BJ (cell line): ENCODE results near the gene SYT15. TPM values are rescaled to one million over a fixed set of nuclear protein-coding genes. Genes with fewer than 3 reads are reported as not detected.
"Not testable (repeated sequence)": the region's sequence is repeated elsewhere in the genome, so short reads cannot be mapped to it uniquely, and the experiment has no call there.

Experiments
- CTCF ChIA-PET: fragments of 350-600 bp; formaldehyde crosslinking; extraction: SDS; loops from one replicate; lab custom pipeline; 2021; ENCODE audit warnings: antibody characterized with exemption, inconsistent platforms; lab: Yijun Ruan, JAX
- POLR2A ChIA-PET: fragments of 300-600 bp; sonication (Branson Sonifier 250); formaldehyde crosslinking; extraction: SDS; loops from one replicate; lab custom pipeline; 2021; ENCODE audit warnings: antibody characterized with exemption; lab: Charles Lee
- DNase-seq: peaks from one replicate; pipeline ENCODE4 v3.0.0-alpha.2; 2011; ENCODE audit warnings: low read depth
- H3K27me3 ChIP-seq: 2 replicates; pipeline ENCODE4 v1.6.0; 2011; ENCODE audit warnings: low read length; ENCODE audit not compliant: control insufficient read depth, insufficient read depth
- H3K36me3 ChIP-seq: 2 replicates; pipeline ENCODE4 v1.5.1; 2011; ENCODE audit warnings: low read length; ENCODE audit not compliant: control insufficient read depth, insufficient read depth
- H3K4me3 ChIP-seq: 2 replicates; pipeline ENCODE4 v1.5.1; 2011; ENCODE audit warnings: low read depth, mild to moderate bottlenecking, control low read depth, low read length
- polyA minus RNA-seq: library from RNA; depleted of rRNA, polyadenylated mRNA; stranded (reverse); fragments of >200 nt; gene quantifications from 2 replicates; pipeline ENCODE4 v1.2.3, GENCODE V29; 2011; rRNA and poly(A)+ RNA removed
- polyA plus RNA-seq: library from polyadenylated mRNA; depleted of rRNA; stranded (reverse); fragments of >200 nt; gene quantifications from 2 replicates; pipeline ENCODE4 v1.2.3, GENCODE V29; 2011; rRNA removed
- TF ChIP-seq, protein P1 (sequence below): IDR thresholded peaks from 2 replicates; pipeline ENCODE4 v1.5.1; 2011; ENCODE audit warnings: low read depth, mild to moderate bottlenecking, control low read depth, inconsistent platforms, low read length, moderate library complexity; ENCODE audit not compliant: insufficient read depth

Gene SYT15
- polyA plus RNA-seq (0.92 and 2.3 TPM in 2 replicates), polyA minus RNA-seq (1.1 and 1.7 TPM in 2 replicates)

DNA sequence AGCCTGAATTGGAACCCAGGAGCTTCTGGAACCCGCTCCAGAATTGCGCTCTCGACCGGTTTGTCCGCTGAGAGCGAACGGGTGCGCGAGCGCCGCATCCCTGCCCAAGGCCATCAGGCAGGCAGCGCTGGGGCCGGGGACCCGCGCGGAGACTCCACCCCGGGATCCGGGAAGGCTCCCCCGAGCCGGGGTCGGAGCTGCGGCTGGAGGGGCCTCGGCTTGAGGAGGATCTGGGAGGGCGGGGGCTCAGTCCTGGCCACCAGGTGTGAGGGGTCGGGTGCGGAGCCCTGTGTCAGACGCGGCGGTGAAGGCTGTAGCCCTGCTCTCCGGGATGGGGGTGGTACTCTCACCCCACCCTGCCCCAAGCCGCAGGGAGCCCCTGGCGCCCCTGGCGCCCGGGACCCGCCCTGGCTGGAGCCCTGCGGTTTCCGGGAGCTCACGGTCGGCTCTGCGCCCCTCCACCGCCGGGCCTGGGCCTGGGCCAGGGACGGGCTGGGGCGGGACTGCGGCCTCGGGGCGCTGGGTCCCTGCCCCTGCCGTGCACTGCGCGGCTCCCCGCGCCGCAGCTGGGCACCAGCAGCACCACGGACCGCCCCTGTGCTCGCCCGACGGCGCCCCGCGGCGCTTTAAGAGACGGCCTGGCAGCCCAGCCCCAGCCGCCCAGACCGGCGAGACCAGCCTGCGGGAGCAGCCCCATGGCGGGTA is at the start of gene SYT15:
Gene SYT15, plus strand, starts transcription at position 655 of the 705 bp plus-strand sequence. Its CDS starts 41 bp downstream, at position 696.
- CTCF ChIA-PET, H3K27me3 ChIP-seq, DNase-seq, H3K36me3 ChIP-seq, H3K4me3 ChIP-seq, POLR2A ChIA-PET: not testable (repeated sequence)

DNA sequence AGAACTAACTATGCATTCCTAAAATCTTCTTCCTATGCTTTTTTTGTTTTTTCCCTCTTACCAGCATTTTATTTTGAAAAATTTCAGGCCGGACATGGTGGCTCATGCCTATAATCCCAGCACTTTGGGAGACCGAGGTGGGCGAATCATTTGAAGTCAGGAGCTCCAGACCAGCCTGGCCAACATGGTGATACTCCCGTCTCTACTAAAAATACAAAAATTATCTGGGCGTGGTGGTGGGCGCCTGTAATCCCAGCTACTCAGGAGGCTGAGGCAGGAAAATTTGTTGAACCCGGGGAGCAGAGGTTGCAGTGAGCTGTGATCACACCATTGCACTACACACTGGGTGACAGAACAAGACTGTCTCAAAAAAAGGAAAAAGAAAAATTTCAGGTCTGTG is 49.2 kb upstream of the SYT15 start:
- DNase-seq, POLR2A ChIA-PET, H3K4me3 ChIP-seq, H3K27me3 ChIP-seq, H3K36me3 ChIP-seq: not testable (repeated sequence)
- CTCF ChIA-PET = interaction anchor here (2.6 to 2.9 kb wide), 2 partner anchors 11 to 16 kb away, joined by 11 to 14 read pairs; no protein-coding TSS in a partner anchor

DNA sequence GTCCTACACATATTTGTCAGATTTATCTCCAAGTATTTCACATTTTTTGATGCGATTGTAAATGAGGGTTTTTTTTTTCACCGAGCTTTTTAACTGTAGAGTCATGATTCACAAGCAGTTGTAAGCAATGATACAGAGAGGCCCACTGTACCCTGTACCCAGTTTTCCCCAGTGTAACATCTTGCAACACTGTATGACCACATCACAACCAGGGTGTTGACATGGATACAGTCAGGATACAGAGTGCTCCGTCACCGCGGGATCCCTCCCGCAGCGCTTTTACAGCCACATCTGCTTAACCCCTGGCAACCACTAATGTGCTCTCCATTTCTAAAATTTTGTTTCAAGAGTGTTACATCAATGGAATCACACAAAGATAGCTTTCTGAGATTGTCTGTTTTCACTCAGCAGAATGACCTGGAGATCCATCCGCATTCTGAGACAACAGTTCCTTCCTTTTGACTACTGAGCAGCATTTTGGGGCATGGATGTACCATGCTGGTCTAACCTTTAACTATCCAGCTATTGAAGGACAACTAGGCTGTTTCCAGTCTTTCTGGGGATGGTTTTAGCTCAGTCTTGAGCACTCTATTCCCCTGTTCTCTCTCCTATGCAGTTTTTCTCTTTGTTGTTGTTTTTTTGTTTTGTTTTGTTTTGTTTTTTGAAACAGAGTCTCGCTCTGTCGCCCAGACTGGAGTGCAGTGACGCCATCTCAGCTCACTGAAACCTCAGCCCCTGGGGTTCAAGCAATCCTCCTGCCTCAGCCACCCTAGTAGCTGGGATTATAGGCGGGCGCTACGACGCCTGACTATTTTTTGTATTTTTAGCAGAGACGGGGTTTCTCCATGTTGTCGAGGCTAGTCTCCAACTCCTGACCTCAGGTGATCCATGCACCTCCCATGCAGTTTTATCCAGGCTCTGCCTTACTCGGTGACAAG is 48.4 kb upstream of the SYT15 start:
- ChIA-PET CTCF (interaction anchor here (1.0 to 2.9 kb wide), 3 partner anchors 10 to 30 kb away, joined by 4 to 14 read pairs (median 11); no protein-coding TSS in a partner anchor), POLR2A (interaction anchor here (0.6 to 0.7 kb wide), 3 partner anchors 9 to 273 kb away, joined by 3 to 4 read pairs (median 3); no protein-coding TSS in a partner anchor)
- no peaks in the 10 kb centered on the region for H3K36me3 ChIP-seq
- peak; percentile 97 for DNase-seq
- TF ChIP-seq, protein P1, sequence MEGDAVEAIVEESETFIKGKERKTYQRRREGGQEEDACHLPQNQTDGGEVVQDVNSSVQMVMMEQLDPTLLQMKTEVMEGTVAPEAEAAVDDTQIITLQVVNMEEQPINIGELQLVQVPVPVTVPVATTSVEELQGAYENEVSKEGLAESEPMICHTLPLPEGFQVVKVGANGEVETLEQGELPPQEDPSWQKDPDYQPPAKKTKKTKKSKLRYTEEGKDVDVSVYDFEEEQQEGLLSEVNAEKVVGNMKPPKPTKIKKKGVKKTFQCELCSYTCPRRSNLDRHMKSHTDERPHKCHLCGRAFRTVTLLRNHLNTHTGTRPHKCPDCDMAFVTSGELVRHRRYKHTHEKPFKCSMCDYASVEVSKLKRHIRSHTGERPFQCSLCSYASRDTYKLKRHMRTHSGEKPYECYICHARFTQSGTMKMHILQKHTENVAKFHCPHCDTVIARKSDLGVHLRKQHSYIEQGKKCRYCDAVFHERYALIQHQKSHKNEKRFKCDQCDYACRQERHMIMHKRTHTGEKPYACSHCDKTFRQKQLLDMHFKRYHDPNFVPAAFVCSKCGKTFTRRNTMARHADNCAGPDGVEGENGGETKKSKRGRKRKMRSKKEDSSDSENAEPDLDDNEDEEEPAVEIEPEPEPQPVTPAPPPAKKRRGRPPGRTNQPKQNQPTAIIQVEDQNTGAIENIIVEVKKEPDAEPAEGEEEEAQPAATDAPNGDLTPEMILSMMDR = no peak
- no peaks in the 10 kb centered on the region for H3K27me3 ChIP-seq
- H3K4me3 ChIP-seq = no peak overlapping the region

DNA sequence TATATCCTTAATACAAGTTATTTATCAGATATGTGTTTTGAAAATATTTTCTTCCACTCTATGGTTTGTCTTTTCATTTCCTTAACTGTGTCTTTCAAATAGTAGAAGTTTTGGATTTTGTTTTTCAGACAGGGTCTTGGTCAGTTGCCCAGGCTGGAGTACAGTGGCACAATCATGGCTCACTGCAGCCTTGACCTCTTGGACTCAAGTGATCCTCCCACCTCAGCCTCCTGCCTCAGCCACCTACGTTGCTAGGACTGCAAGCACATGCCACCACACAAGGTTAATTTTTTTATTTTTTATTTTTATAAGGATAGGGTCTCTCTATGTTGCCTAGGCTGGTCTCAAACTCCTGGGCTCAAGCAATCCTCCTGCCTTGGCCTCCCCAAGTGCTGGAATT is 46.7 kb upstream of the SYT15 start:
- CTCF ChIA-PET = interaction anchor here (2.6 to 2.9 kb wide), 2 partner anchors 8 to 13 kb away, joined by 11 to 14 read pairs; no protein-coding TSS in a partner anchor
- H3K27me3 ChIP-seq, H3K36me3 ChIP-seq, H3K4me3 ChIP-seq, DNase-seq, POLR2A ChIA-PET: not testable (repeated sequence)

DNA sequence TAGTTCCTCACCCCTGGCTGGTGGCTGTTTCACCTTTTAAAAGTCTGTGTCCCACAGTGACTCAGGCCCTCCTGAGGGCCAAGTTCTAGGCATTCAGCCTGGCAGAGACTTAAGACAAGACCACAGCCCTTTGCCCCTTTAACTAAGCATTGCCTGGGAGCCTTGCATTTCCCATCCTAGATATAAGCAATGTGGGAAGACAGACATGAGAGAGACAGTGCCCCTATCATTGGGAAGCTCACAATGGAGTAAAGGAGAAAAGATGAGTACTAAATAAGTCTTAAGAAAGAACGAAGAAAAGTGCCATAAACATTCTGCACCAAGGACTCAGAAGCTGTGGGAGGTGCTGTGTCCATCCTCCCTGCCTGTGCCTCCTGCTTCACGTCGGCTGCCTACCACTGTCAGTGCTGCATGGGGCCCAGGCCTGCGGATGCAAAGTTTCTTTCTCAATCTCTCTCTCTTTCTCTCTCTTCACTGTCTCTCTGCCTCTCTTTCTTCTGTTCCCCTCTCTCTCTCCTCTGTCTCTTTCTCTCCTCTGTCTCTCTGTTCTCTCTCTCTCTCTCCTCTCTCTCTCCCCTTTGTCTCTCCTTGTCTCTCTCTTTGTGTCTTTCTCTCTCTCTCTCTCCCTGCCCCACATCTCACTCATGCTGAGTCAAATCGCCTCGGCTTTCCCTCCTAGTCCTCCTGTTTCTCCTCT is 44.0 kb upstream of the SYT15 start:
- POLR2A ChIA-PET = no interaction called here
- Histone ChIP-seq H3K27me3 (peaks cover 13% of the 10 kb centered on the region), H3K36me3 (no peaks in the 10 kb centered on the region), H3K4me3 (no peak overlapping the region)
- no peak for DNase-seq
- TF ChIP-seq, protein P1 = no peak
- CTCF ChIA-PET = interaction anchor here (0.6 to 2.1 kb wide), 2 partner anchors 10 to 18 kb away, joined by 3 to 8 read pairs; no protein-coding TSS in a partner anchor

DNA sequence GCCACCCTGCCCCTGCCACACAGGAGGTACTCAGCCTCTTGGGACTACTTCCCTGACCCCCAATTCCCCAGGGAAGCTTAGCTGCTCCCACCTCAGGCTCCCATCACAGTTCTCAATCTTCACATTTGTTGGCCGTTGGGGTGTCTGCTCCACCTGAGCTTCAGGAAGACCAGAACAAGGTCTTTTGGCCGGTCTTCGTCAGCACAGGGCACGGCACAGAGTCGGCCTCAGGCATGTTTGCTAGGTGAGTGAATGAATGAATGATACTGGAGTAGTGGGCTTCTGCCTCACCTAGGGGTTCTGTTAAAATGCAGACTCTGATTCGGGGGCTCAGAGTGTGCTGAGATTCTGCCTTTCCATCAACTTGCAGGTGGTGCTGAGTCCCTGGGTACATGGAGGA is 42.8 kb upstream of the SYT15 start:
- Histone ChIP-seq H3K27me3 (peaks cover 13% of the 10 kb centered on the region), H3K4me3 (no peak overlapping the region), H3K36me3 (no peaks in the 10 kb centered on the region)
- TF ChIP-seq, protein P1 = no peak
- ChIA-PET POLR2A (no interaction called here), CTCF (no interaction called here)
- no peak for DNase-seq
